Transverse colon (tissue), 4 donors: ENCODE data around the gene REEP1. TPM values are rescaled to one million over a fixed set of nuclear protein-coding genes. Genes with fewer than 3 reads are reported as not detected.

ENCODE experiments used
- DNase-seq: peaks from one replicate; pipeline ENCODE4 v3.0.0-alpha.2; 2019
- H3K27ac ChIP-seq, 4 donors: fragments of 200-600 bp; sonication (generic); 2 replicates each; pipeline ENCODE4 v1.5.1; 2016 to 2018; ENCODE audit warnings: inconsistent platforms in 4 of 4
- H3K27me3 ChIP-seq: fragments of 200-600 bp; sonication (generic); 2 replicates; pipeline ENCODE4 v1.5.1; 2017; ENCODE audit warnings: inconsistent platforms
- H3K36me3 ChIP-seq, 4 donors: fragments of 200-600 bp; sonication (generic); 2 replicates each; pipeline ENCODE4 v1.5.1; 2017 to 2019; ENCODE audit warnings: inconsistent platforms in 4 of 4
- H3K4me1 ChIP-seq, 4 donors: fragments of 200-600 bp; sonication (generic); 2 replicates each; pipeline ENCODE4 v1.5.1; 2017 to 2020; ENCODE audit warnings: inconsistent platforms in 4 of 4
- H3K4me3 ChIP-seq, 4 donors: fragments of 200-600 bp; sonication (generic); 1 replicate in 1 of 4; 2 replicates in 3 of 4; pipeline versions ENCODE4 v1.5.1 to v1.6.1; 2017 to 2019; ENCODE audit warnings: inconsistent platforms in 4 of 4
- H3K9me3 ChIP-seq, 2 donors: fragments of 200-600 bp; sonication (generic); 2 replicates each; pipeline ENCODE4 v1.5.1; 2017 to 2019; ENCODE audit warnings: inconsistent platforms in 2 of 2
- EP300 ChIP-seq: sonication (generic); formaldehyde crosslinking; IDR thresholded peaks from one replicate; pipeline ENCODE4 v1.6.1; 2017; ENCODE audit warnings: antibody characterized with exemption, low read depth
- POLR2A ChIP-seq: fragments of 450-650 bp; IDR thresholded peaks from one replicate; pipeline ENCODE4 v1.6.1; 2016; ENCODE audit warnings: antibody characterized with exemption, mild to moderate bottlenecking, moderate library complexity
- POLR2AphosphoS5 ChIP-seq, 3 donors: sonication (generic); formaldehyde crosslinking; IDR thresholded peaks; one replicate each; pipeline ENCODE4 v1.6.1; 2016; ENCODE audit warnings: antibody characterized with exemption in 3 of 3
- WGBS, 2 donors: methylation state at CpG; one replicate each; pipeline ENCODE4 v1.1.5; 2018; ENCODE audit warnings: low coverage in 1 of 2; 5-methylcytosine and 5-hydroxymethylcytosine counted together
- in situ Hi-C, 4 donors: fragments of 200-750 bp; cut with MboI; loops; one replicate each; pipeline versions ENCODE4 v1.15.0 to v1.15.1; 2017; ENCODE audit warnings: low sequenced_read_pairs in 3 of 4, low pct_ligation_motif_present in 1 of 4, low pct_unique_long_range_greater_than_20kb in 1 of 4
- intact Hi-C: fragments of 100-400 bp; cut with DNase I; formaldehyde crosslinking; loops from one replicate; pipeline ENCODE4 v1.15.1; 2023; ENCODE audit warnings: low total_unique reads
- total RNA-seq, 4 donors: library from RNA; depleted of rRNA; stranded (reverse); fragments of >200 nt; gene quantifications; one replicate each; pipeline ENCODE4 v1.1.0, GENCODE V29; 2016
- TF ChIP-seq, protein P1 (sequence below), 5 experiments: fragments of 200-600 bp in 3 of 5; fragments of 450-650 bp in 2 of 5; sonication (generic) in 3 of 5; IDR thresholded peaks; 1 replicate in 2 of 5; 2 replicates in 3 of 5; pipeline ENCODE4 v1.5.1; 2016 to 2017; ENCODE audit warnings: antibody characterized with exemption in 5 of 5, inconsistent platforms in 3 of 5, mild to moderate bottlenecking in 2 of 5, moderate library complexity in 1 of 5

Gene REEP1
- total RNA-seq, 4 donors from 2014 or later: 14.1 to 196 (median 32.3) TPM

DNA sequence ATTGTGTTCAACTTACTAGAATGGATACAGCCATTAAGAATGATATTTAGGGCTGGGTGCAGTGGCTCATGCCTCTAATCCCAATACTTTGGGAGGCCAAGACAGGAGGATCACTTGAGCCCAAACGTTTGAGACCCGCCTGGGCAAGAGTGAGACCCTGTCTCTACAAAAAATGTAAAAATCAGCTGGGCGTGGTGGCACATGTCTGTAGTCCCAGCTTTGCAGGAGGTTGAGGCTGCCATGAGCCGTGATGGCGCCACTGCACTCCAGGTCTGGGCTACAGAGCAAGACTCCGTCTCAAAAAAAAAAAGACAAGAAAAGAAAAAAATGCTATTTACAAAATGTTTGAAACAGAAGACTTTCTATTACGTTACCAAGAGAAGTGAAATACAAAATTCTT is 30.0 kb downstream of the REEP1 start:
- Histone ChIP-seq H3K27me3 (no peaks in the 10 kb centered on the region), H3K27ac (no peak overlapping the region), H3K4me1 (peaks cover 3 to 15% (median 8%) of the 10 kb centered on the region in 4 donors), H3K9me3 (no peaks in the 10 kb centered on the region), H3K4me3 (no peak overlapping the region), H3K36me3 (no peaks in the 10 kb centered on the region)
- intact Hi-C loops (no loop called here), in situ Hi-C loops (no loop called here)
- TF ChIP-seq POLR2A (no peak), POLR2AphosphoS5 (IDR thresholded peaks at IDR 0.05) (no peak), EP300 (no peak)
- DNase-seq: no peak
- 82 to 93% methylated on average over 4 to 7 of the region's 7 CpGs for WGBS, 2 donors

DNA sequence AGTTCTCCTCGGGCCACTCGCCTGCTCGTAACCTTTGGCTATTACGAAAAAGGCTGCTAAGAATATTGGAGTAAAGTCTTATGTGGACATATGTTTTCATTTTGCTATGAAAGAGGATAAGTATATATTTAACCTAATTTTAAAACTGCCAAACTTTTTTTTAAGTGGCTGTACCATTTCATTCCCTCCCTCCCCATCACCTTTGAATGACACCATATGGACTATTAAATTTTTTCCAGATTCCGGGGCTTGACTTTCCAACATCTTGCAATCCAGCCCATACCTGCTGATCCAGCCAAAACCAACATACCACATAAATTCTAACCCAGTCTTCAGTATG is 31.5 kb downstream of the REEP1 start:
- 81% methylated on average over 5 of the region's 5 CpGs for WGBS, 2 donors
- intact Hi-C loops (no loop called here), in situ Hi-C loops (no loop called here)
- Histone ChIP-seq H3K4me3 (no peak overlapping the region), H3K36me3 (no peaks in the 10 kb centered on the region), H3K9me3 (no peaks in the 10 kb centered on the region), H3K27ac (no peak overlapping the region), H3K4me1 (peaks cover 11 to 30% (median 17%) of the 10 kb centered on the region in 4 donors), H3K27me3 (no peaks in the 10 kb centered on the region)
- TF ChIP-seq POLR2AphosphoS5 (IDR thresholded peaks at IDR 0.05) (no peak), EP300 (no peak), POLR2A (no peak)
- TF ChIP-seq, protein P1, sequence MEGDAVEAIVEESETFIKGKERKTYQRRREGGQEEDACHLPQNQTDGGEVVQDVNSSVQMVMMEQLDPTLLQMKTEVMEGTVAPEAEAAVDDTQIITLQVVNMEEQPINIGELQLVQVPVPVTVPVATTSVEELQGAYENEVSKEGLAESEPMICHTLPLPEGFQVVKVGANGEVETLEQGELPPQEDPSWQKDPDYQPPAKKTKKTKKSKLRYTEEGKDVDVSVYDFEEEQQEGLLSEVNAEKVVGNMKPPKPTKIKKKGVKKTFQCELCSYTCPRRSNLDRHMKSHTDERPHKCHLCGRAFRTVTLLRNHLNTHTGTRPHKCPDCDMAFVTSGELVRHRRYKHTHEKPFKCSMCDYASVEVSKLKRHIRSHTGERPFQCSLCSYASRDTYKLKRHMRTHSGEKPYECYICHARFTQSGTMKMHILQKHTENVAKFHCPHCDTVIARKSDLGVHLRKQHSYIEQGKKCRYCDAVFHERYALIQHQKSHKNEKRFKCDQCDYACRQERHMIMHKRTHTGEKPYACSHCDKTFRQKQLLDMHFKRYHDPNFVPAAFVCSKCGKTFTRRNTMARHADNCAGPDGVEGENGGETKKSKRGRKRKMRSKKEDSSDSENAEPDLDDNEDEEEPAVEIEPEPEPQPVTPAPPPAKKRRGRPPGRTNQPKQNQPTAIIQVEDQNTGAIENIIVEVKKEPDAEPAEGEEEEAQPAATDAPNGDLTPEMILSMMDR (IDR thresholded peaks at IDR 0.05): no peak
- DNase-seq: no peak

DNA sequence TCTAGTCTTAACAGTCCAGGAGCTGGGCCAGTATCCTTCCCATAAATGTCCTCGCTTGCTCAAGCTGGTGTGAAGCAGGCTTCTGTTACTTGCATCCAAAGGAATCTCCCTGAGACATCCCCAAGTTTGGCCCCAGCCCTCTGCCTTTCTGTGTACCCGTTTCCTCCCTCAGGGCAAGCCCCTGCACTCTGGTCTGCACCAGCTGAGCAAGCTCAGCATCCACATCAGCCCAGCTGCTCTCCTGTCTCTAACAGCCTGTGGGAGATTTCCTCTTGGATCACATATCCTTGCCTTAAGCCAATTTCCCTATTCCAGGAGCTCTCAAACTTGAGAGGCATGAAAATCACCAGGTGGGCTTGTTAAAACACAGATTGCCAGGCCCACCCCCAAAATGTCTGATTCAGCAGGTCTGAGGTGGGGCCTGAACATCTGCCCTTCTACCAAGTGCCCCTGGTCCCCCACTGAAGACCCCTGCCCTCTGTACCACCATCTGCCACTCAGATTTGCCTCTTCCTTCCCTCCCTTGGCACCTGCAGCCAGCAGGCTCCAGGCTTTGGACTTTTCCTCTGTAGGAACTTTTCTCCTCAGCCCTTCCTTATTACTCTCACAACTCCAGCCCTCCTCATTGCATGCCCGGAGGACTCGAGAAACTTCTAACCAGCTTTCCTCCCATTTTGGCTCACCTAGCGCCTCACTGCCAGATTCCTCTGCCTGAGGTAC is 32.1 kb downstream of the REEP1 start:
- no peaks in the 10 kb centered on the region for H3K36me3 ChIP-seq
- TF ChIP-seq POLR2A: no peak
- no peak for TF ChIP-seq EP300
- TF ChIP-seq, protein P1 (IDR thresholded peaks at IDR 0.05): no peak
- no peak for TF ChIP-seq POLR2AphosphoS5 (IDR thresholded peaks at IDR 0.05)
- no peak overlapping the region for H3K4me3 ChIP-seq
- H3K9me3 ChIP-seq: no peaks in the 10 kb centered on the region
- 50 to 68% methylated on average over 5 of the region's 5 CpGs for WGBS, 2 donors
- in situ Hi-C loops (no loop called here), intact Hi-C loops (no loop called here)
- no peak for DNase-seq
- peaks cover 12 to 36% (median 17%) of the 10 kb centered on the region in 4 donors for H3K4me1 ChIP-seq
- H3K27me3 ChIP-seq: no peaks in the 10 kb centered on the region
- peak overlapping the region in 1 of 4 donors; percentile 11 for H3K27ac ChIP-seq

DNA sequence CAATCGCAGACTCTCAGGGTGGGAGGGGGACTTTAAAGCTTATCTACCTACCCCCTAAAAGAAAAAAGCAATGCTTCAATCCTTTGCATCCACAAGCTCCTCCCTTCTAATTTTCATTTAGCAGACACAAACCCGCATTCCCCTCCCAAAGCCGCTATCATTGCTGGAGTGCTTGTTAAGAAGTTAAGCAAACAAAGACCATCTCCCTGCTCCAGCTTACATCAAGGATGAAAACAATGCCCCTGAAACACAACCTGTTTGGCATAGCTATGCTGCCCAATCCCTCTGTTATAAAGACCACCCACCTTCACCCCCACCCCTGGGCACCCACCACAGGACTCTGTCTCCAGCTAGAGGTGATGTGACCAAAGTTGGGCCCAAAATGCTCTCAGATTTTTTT is 33.0 kb downstream of the REEP1 start:
- H3K27ac ChIP-seq: no peak overlapping the region
- DNase-seq: no peak
- H3K4me3 ChIP-seq: no peak overlapping the region
- H3K36me3 ChIP-seq: no peaks in the 10 kb centered on the region
- no peaks in the 10 kb centered on the region for H3K9me3 ChIP-seq
- 93 to 100% methylated on average over 3 of the region's 3 CpGs for WGBS, 2 donors
- TF ChIP-seq, protein P1 (IDR thresholded peaks at IDR 0.05): no peak
- TF ChIP-seq EP300: no peak
- no peak for TF ChIP-seq POLR2A
- no peak for TF ChIP-seq POLR2AphosphoS5 (IDR thresholded peaks at IDR 0.05)
- no peaks in the 10 kb centered on the region for H3K27me3 ChIP-seq
- intact Hi-C loops: no loop called here
- in situ Hi-C loops: no loop called here
- H3K4me1 ChIP-seq: peaks cover 13 to 42% (median 17%) of the 10 kb centered on the region in 4 donors

DNA sequence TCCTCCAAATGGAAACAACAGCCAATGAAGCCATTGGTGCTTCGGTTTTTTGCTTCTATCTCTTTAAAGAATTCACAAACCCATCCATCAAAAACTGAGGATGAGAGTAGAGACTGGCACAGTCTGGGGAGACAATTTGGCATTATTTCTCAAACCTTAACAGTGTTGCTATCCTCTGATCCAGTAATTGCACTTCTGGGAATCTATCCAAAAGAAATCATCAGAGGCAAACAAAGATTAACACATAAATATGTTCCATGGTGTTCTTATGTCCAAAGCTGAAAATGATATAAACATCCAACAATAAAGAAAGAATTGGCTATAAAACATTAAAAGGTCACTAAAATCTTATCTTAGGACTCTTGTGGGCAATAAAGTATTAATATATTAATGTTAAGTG is 35.1 kb downstream of the REEP1 start:
- Histone ChIP-seq H3K36me3 (no peaks in the 10 kb centered on the region), H3K4me3 (no peak overlapping the region), H3K9me3 (no peaks in the 10 kb centered on the region), H3K4me1 (peaks cover 13 to 42% (median 27%) of the 10 kb centered on the region in 4 donors), H3K27ac (peak overlapping the region; percentile 21 to 65 (median 45)), H3K27me3 (no peaks in the 10 kb centered on the region)
- 32% methylated on average over 1 of the region's 1 CpG; no CpG with 5 or more reads in 1 of the 2 donors for WGBS, 2 donors
- TF ChIP-seq POLR2A (no peak), EP300 (no peak), POLR2AphosphoS5 (IDR thresholded peaks at IDR 0.05) (no peak)
- TF ChIP-seq, protein P1 (IDR thresholded peaks at IDR 0.05): no peak
- intact Hi-C loops (no loop called here), in situ Hi-C loops (no loop called here)
- DNase-seq: no peak
